Psoas muscle (tissue), 8 donors: ENCODE data around the gene BFSP1. TPM values are rescaled to one million over a fixed set of nuclear protein-coding genes. Genes with fewer than 3 reads are reported as not detected.

Source experiments
- ATAC-seq, 4 donors: fragments of 200-7000 bp; cut with Tn5 transposase; one replicate each; pipeline ENCODE4 v1.9.1; 2020; ENCODE audit warnings: moderate library complexity in 3 of 4, mild to moderate bottlenecking in 2 of 4
- DNase-seq, 2 donors: peaks; one replicate each; pipeline ENCODE4 v3.0.0-alpha.2; 2020
- H3K27ac ChIP-seq: fragments of 200-600 bp; one replicate; pipeline ENCODE4 v1.8.0; 2022
- H3K27me3 ChIP-seq, 3 donors: fragments of 200-600 bp in 1 of 3; one replicate each; pipeline versions ENCODE4 v1.6.1 to v1.8.0; 2013 to 2022; ENCODE audit warnings: low read length in 2 of 3, mild to moderate bottlenecking in 2 of 3, moderate library complexity in 1 of 3; ENCODE audit not compliant: insufficient read depth in 3 of 3
- H3K36me3 ChIP-seq, 2 donors: fragments of 200-600 bp in 1 of 2; one replicate each; pipeline versions ENCODE4 v1.6.1 to v1.8.0; 2013 to 2022; ENCODE audit warnings: low read depth in 1 of 2, mild to moderate bottlenecking in 1 of 2, moderate library complexity in 1 of 2; ENCODE audit not compliant: insufficient read depth in 1 of 2
- H3K4me1 ChIP-seq: fragments of 200-600 bp; one replicate; pipeline ENCODE4 v1.8.0; 2022
- H3K4me3 ChIP-seq: fragments of 200-600 bp; one replicate; pipeline ENCODE4 v1.8.0; 2022; ENCODE audit warnings: mild to moderate bottlenecking
- H3K9me3 ChIP-seq: fragments of 200-600 bp; one replicate; pipeline ENCODE4 v1.8.0; 2022
- CTCF ChIP-seq: fragments of 200-600 bp; IDR thresholded peaks from one replicate; pipeline ENCODE4 v1.8.0; 2022; ENCODE audit warnings: antibody characterized with exemption
- WGBS, 3 donors: extraction: QIAGEN DNeasy Blood & Tissue Kit; methylation state at CpG; one replicate each; pipeline versions ENCODE4 v1.1.6 to v1.1.7; 2013; 5-methylcytosine and 5-hydroxymethylcytosine counted together
- intact Hi-C, 2 donors: fragments of 100-400 bp; cut with DNase I; formaldehyde crosslinking; loops; one replicate each; pipeline versions ENCODE4 v1.11.0 to v1.14.2; 2022
- polyA plus RNA-seq, 3 donors: library from polyadenylated mRNA; stranded (reverse); fragments of 200-250 nt; gene quantifications; one replicate each; pipeline ENCODE4 v1.2.3, GENCODE V29; 2013
- total RNA-seq, 4 donors: library from RNA; stranded (reverse); fragmentation: NEBNext Ultra II Directional in 2 of 4; extraction: Animal tissue kit (Norgen Biotek cat#: 25700) in 2 of 4; gene quantifications; one replicate each; pipeline versions ENCODE4 v1.2.1 to v1.2.4, GENCODE V29; 2021 to 2023
- donor health status: healthy with polysubstance abuse.
- donor health status: DM: no; HTN: no; CAD: no; lungs with moderate emphysema.
- donor health status: Bipolar disorder and iron deficiency.
- donor health status: healthy.
- donor health status: DM: yes; HTN: yes; CAD: no.
- donor health status: DM: no; HTN: no; CAD: no.
- donor health status: DM: no; HTN: no; CAD: no.
- donor health status: DM: yes; HTN: yes; CAD: no.

The BFSP1 gene
- total and polyA plus RNA-seq, 7 donors: 0.12 to 0.57 (median 0.24) TPM; not detected in 1

GRCh38 chr20:17573463-17573862 lies 42.3 kb upstream of the BFSP1 start:
- Histone ChIP-seq H3K9me3 (no peaks in the 10 kb centered on the region), H3K27me3 (no peaks in the 10 kb centered on the region), H3K4me1 (peaks cover 21% of the 10 kb centered on the region), H3K36me3 (no peaks in the 10 kb centered on the region), H3K4me3 (no peak overlapping the region), H3K27ac (no peak overlapping the region)
- DNase-seq (no peak), ATAC-seq (no peak)
- 80 to 87% (median 86%) methylated on average over 3 of the region's 3 CpGs for WGBS, 3 donors
- no peak for TF ChIP-seq CTCF
- intact Hi-C loops: loop anchor here in 1 of 2 donors (2.0 to 5.0 kb wide), 2 partner anchors 36 to 73 kb away; no protein-coding TSS in a partner anchor

DNA sequence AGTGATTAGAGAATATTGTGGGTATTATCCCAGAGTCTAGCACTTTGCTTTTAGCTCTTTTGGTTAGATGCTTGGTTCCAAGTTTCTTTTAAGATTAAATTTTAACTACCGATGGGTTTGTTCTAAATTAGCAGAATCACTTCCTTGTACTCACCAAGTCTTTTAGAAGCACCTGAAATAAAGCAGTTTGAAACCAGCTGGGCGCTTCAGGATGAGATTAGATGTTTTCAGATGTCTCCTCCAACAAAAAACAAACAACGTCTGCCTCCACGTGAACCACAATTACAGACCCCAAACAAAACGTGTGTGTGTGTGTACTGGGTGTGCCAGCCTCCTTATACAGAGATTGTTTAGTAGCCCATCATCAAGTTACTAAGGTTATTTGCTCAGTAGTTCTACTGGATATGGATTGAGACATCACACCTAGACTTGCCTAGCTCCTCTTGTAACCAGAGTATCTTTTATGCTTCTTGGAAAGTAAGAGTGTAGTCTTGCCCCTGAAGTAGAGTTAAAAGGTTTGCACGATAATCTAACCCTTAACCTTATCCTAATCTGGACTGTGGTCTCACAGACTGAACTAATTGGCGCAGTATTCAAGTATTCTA lies 41.0 kb upstream of the BFSP1 start:
- intact Hi-C loops: loop anchor here in 1 of 2 donors (2.0 to 5.0 kb wide), 2 partner anchors 35 to 75 kb away; no protein-coding TSS in a partner anchor
- Histone ChIP-seq H3K27ac (no peak overlapping the region), H3K4me3 (peak overlapping the region; percentile 84), H3K36me3 (no peaks in the 10 kb centered on the region), H3K9me3 (no peaks in the 10 kb centered on the region), H3K4me1 (peaks cover 21% of the 10 kb centered on the region), H3K27me3 (no peaks in the 10 kb centered on the region)
- DNase-seq (no peak), ATAC-seq (no peak)
- 55 to 67% (median 55%) methylated on average over 7 of the region's 7 CpGs for WGBS, 3 donors
- no peak for TF ChIP-seq CTCF

DNA sequence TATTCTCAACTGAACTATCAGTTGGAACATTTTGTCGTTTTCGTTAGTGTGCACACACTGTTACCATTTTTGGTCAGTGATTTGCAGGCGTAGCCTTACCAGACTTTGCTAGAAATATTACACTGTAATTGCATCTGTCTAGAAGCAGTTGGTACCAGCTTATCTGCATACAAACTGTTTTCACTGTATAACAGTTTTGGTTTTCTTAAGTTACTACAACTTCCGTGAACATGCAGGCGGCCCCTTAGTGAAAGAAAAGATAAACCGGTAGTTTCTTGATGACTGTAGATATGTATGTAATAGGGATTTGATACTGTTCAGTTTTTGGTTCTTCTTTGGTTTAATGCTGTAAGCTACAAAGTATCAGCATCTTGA lies 40.0 kb upstream of the BFSP1 start:
- intact Hi-C loops: loop anchor here in 1 of 2 donors (5.0 kb wide), 1 partner anchor 34 kb away; no protein-coding TSS in a partner anchor
- H3K4me1 ChIP-seq: peaks cover 15% of the 10 kb centered on the region
- ATAC-seq (no peak), DNase-seq (no peak)
- peak overlapping the region; percentile 84 for H3K4me3 ChIP-seq
- peak overlapping the region; percentile 97 for H3K27ac ChIP-seq
- TF ChIP-seq CTCF: no peak
- no peaks in the 10 kb centered on the region for H3K27me3 ChIP-seq
- H3K36me3 ChIP-seq: no peaks in the 10 kb centered on the region
- WGBS, 3 donors: 18 to 31% (median 25%) methylated on average over 6 of the region's 6 CpGs
- H3K9me3 ChIP-seq: no peaks in the 10 kb centered on the region

- Histone ChIP-seq H3K4me1 (peaks cover 14% of the 10 kb centered on the region), H3K27me3 (no peaks in the 10 kb centered on the region), H3K36me3 (no peaks in the 10 kb centered on the region), H3K4me3 (peak overlapping the region; percentile 84), H3K9me3 (no peaks in the 10 kb centered on the region), H3K27ac (peak overlapping the region; percentile 97)
- intact Hi-C loops: loop anchor here in 1 of 2 donors (5.0 kb wide), 1 partner anchor 33 kb away; no protein-coding TSS in a partner anchor
- ATAC-seq: peak; percentile 58 to 65 (median 60)
- DNase-seq: peak; percentile 50 to 56
- WGBS, 3 donors: 1% methylated on average over 26 to 43 of the region's 43 CpGs
- TF ChIP-seq CTCF: no peak
Observed at GRCh38 chr20:17570347-17571152, 39.4 kb upstream of the BFSP1 start.
